ENCODE results near the gene IFFO2.

IFFO2 gene

GRCh38 chr1:18957532-18958300 lies 1.2 kb upstream of the IFFO2 start:
- TF ChIP-seq PPARA (CRISPR knock-in tag; IDR thresholded peaks at IDR 0.05; ENCODE audit: borderline replicate concordance) (no peak), ISL1 (CRISPR knock-in tag; IDR thresholded peaks at IDR 0.05) (no peak), SNAI2 (CRISPR knock-in tag; IDR thresholded peaks at IDR 0.05) (no peak), TOX (CRISPR knock-in tag; IDR thresholded peaks at IDR 0.05; ENCODE audit: borderline replicate concordance) (no peak), CSDC2 (CRISPR knock-in tag; IDR thresholded peaks at IDR 0.05) (no peak), GLIS3 (CRISPR knock-in tag; IDR thresholded peaks at IDR 0.05) (no peak)
- no peak for ATAC-seq

DNA sequence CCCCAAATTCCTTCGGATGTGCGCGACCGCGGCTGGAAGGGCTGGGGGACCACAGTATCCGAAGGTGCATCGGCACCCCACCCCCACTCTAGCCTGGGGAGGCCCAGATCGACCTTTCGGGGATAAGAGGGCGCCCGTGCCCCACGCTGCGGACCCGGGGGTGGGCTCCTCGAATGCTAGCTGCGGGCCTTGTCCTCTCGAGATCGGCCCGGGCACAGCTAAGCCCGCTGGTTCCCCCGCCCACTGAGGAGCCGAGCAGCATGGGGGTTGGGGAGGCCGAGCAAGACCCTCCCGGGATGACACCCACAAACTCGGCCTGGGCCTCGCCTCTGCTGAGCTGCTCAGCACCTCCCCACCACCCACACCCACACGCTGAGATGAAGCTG lies 653 bp upstream of the IFFO2 start:
- TF ChIP-seq CSDC2 (CRISPR knock-in tag; IDR thresholded peaks at IDR 0.05) (no peak), PPARA (CRISPR knock-in tag; IDR thresholded peaks at IDR 0.05; ENCODE audit: borderline replicate concordance) (no peak), ZNF565 (CRISPR knock-in tag; conservative IDR thresholded peaks at IDR 0.05; ENCODE audit: low read depth) (no peak), BACH2 (CRISPR knock-in tag; IDR thresholded peaks at IDR 0.05; ENCODE audit: borderline replicate concordance) (no peak)
- TF ChIP-seq, protein P1, sequence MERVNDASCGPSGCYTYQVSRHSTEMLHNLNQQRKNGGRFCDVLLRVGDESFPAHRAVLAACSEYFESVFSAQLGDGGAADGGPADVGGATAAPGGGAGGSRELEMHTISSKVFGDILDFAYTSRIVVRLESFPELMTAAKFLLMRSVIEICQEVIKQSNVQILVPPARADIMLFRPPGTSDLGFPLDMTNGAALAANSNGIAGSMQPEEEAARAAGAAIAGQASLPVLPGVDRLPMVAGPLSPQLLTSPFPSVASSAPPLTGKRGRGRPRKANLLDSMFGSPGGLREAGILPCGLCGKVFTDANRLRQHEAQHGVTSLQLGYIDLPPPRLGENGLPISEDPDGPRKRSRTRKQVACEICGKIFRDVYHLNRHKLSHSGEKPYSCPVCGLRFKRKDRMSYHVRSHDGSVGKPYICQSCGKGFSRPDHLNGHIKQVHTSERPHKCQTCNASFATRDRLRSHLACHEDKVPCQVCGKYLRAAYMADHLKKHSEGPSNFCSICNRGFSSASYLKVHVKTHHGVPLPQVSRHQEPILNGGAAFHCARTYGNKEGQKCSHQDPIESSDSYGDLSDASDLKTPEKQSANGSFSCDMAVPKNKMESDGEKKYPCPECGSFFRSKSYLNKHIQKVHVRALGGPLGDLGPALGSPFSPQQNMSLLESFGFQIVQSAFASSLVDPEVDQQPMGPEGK (CRISPR knock-in tag; IDR thresholded peaks at IDR 0.05; ENCODE audit: borderline replicate concordance): peak; percentile 56; the same call in 1 of the 2 replicates
- TF ChIP-seq, protein P2, sequence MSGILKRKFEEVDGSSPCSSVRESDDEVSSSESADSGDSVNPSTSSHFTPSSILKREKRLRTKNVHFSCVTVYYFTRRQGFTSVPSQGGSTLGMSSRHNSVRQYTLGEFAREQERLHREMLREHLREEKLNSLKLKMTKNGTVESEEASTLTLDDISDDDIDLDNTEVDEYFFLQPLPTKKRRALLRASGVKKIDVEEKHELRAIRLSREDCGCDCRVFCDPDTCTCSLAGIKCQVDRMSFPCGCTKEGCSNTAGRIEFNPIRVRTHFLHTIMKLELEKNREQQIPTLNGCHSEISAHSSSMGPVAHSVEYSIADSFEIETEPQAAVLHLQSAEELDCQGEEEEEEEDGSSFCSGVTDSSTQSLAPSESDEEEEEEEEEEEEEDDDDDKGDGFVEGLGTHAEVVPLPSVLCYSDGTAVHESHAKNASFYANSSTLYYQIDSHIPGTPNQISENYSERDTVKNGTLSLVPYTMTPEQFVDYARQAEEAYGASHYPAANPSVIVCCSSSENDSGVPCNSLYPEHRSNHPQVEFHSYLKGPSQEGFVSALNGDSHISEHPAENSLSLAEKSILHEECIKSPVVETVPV (CRISPR knock-in tag; IDR thresholded peaks at IDR 0.05): no peak
- ATAC-seq: peak; percentile 32

- peak; percentile 28 for ATAC-seq
- TF ChIP-seq PPARA (CRISPR knock-in tag; IDR thresholded peaks at IDR 0.05; ENCODE audit: borderline replicate concordance): no peak
- TF ChIP-seq TCF4 (CRISPR knock-in tag; IDR thresholded peaks at IDR 0.05; ENCODE audit: borderline replicate concordance): no peak
- no peak for TF ChIP-seq ZFP3 (CRISPR knock-in tag; IDR thresholded peaks at IDR 0.05)
- TF ChIP-seq ISL1 (CRISPR knock-in tag; IDR thresholded peaks at IDR 0.05): no peak
- no peak for TF ChIP-seq TOX (CRISPR knock-in tag; IDR thresholded peaks at IDR 0.05; ENCODE audit: borderline replicate concordance)
- TF ChIP-seq ZFP30 (CRISPR knock-in tag; IDR thresholded peaks at IDR 0.05): no peak
- TF ChIP-seq CSDC2 (CRISPR knock-in tag; IDR thresholded peaks at IDR 0.05): no peak
- TF ChIP-seq BACH2 (CRISPR knock-in tag; IDR thresholded peaks at IDR 0.05; ENCODE audit: borderline replicate concordance): no peak
- TF ChIP-seq OSR1 (CRISPR knock-in tag; IDR thresholded peaks at IDR 0.05): no peak
- TF ChIP-seq, protein P1 (CRISPR knock-in tag; IDR thresholded peaks at IDR 0.05; ENCODE audit: borderline replicate concordance): no peak
- TF ChIP-seq, protein P2 (CRISPR knock-in tag; IDR thresholded peaks at IDR 0.05): no peak
- no peak for TF ChIP-seq ZC3H10 (CRISPR knock-in tag; IDR thresholded peaks at IDR 0.05)
- TF ChIP-seq ZNF8 (CRISPR knock-in tag; IDR thresholded peaks at IDR 0.05): no peak
- no peak for TF ChIP-seq ARNTL (CRISPR knock-in tag; IDR thresholded peaks at IDR 0.05; ENCODE audit: borderline replicate concordance, low read depth)
- no peak for TF ChIP-seq POU6F1 (CRISPR knock-in tag; IDR thresholded peaks at IDR 0.05; ENCODE audit: borderline replicate concordance, low read depth)
- no peak for TF ChIP-seq GLIS3 (CRISPR knock-in tag; IDR thresholded peaks at IDR 0.05)
- no peak for TF ChIP-seq ESRRG (CRISPR knock-in tag; IDR thresholded peaks at IDR 0.05)
- no peak for TF ChIP-seq SNAI2 (CRISPR knock-in tag; IDR thresholded peaks at IDR 0.05)
- no peak for TF ChIP-seq TSHZ2 (CRISPR knock-in tag; IDR thresholded peaks at IDR 0.05)
Observed at GRCh38 chr1:18955441-18956192, 859 bp downstream of the IFFO2 start.
